SK-N-SH (cell line): ENCODE measurements around the gene METTL13.

Experiments
- EP300 ChIP-seq, 2 experiments: IDR thresholded peaks; 2 replicates each; pipeline versions ENCODE4 v1.4.0 to v1.6.1; 2012; ENCODE audit warnings: borderline replicate concordance in 1 of 2, low read depth in 1 of 2, low read length in 1 of 2
- JUND ChIP-seq: IDR thresholded peaks from 2 replicates; pipeline ENCODE4 v1.4.0; 2012

DNA sequence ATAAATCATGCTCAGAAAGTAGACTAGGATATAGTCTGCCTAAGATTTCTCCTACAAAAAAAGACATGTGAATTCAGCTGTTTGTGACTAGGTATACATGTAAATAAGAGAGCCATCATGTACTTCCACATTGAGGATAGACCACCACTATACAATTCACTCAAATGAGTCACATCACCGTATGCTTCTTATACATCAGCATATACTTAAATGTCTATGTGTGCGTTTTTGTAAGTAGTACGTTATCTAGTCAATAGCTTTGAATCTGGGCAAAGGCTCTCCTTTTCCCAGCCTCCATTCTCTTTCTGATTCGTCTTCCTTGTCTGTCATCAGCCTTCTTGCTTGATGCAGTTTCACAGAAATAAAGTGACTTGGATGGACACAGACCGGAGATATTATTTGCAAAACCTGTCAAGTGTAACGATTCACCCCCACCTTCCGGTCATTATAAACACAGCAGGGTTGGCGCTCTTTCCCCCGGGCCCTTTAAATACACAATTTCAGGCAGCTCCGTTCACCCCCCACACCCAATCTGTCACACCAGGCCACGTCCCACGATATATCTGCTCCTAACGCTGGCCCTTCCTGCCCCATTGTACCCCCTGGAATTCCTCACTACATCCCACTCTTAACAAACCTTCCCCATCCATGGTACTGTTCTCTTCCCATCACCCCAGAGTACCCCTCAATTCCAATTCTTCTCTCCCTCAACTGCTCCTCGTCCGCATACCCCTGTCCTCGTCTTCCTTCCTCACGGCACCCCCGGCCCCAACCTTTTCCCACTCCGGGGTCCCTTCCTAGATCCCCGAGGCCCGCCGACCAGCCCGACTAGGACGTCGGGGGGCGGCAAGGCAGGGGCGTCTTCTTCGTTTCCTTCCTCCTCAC is 40.2 kb upstream of the METTL13 start:
- no peak for TF ChIP-seq JUND
- no peak for TF ChIP-seq EP300 (IDR thresholded peaks at IDR 0.05; ENCODE audit: borderline replicate concordance in 1 of 2, low read depth in 1 of 2, low read length in 1 of 2)
